Activated T-helper 2 cell treated with anti-CD3 and anti-CD28 coated beads, Interferon-gamma antibody, Interleukin-2, Interleukin-4, amounts not matched to agents 10 μg/mL and 5 μg/mL and 100 μg/mL, durations not matched to agents 14 hours and 24 hours and 36 hours (primary cell): ENCODE data around the gene MRGPRE. TPM values are rescaled to one million over a fixed set of nuclear protein-coding genes. Genes with fewer than 3 reads are reported as not detected.
A peak's percentile ranks its signal among the peaks of the same experiment; 100 is the strongest.

Experiments
- DNase-seq: peaks from one replicate; pipeline ENCODE4 v3.0.0; 2021; ENCODE audit warnings: low spot score
- H3K27ac Mint-ChIP-seq: one replicate; pipeline ENCODE4 v1.8.0; 2021; ENCODE audit warnings: mixed read lengths
- H3K27me3 Mint-ChIP-seq: one replicate; pipeline ENCODE4 v1.8.0; 2021; ENCODE audit warnings: low read depth, mixed read lengths
- H3K36me3 Mint-ChIP-seq: one replicate; pipeline ENCODE4 v1.8.0; 2021; ENCODE audit warnings: low read depth, mixed read lengths
- H3K4me1 Mint-ChIP-seq: one replicate; pipeline ENCODE4 v1.8.0; 2021; ENCODE audit warnings: low read depth, mixed read lengths
- H3K4me3 Mint-ChIP-seq: one replicate; pipeline ENCODE4 v1.8.0; 2021; ENCODE audit warnings: low read depth, mild to moderate bottlenecking, moderate library complexity, mixed read lengths
- H3K9me3 Mint-ChIP-seq: one replicate; pipeline ENCODE4 v1.8.0; 2021; ENCODE audit warnings: mixed read lengths
- intact Hi-C: fragments of 100-400 bp; cut with micrococcal nuclease; formaldehyde crosslinking; loops from one replicate; pipeline ENCODE4 v1.15.1; 2023
- total RNA-seq: library from RNA; stranded (reverse); gene quantifications from 2 replicates; pipeline ENCODE4 v1.2.3, GENCODE V29; 2022

MRGPRE gene
- total RNA-seq, 1 donor from 2014 or later, result not detected

DNA sequence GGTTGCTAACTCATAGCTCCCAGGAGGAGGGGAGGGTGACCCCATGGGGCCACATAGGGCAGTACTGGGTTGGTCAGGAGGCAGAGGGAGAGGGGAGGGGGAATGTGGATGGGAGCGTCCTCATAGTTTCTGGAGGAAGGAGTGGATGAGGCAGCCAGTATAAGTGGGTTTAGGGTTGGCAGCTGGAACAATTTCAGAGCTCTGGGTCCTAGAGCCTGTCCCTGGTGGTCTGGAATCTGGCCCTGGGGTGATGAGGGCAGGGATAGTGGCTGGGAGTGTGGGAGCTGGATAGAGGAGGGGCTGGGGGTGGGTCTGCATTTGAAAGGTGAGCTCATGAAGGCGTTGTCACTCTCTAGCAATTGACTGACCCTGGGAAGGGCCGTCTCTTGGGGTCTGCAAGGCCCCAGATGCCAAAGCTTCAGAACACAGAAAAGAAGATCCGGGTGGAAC is 8.3 kb downstream of the MRGPRE start:
- Mint-ChIP-seq H3K27me3 (peaks cover 3% of the 10 kb centered on the region), H3K4me1 (no peaks in the 10 kb centered on the region), H3K4me3 (no peak overlapping the region), H3K27ac (no peak overlapping the region), H3K36me3 (no peaks in the 10 kb centered on the region), H3K9me3 (no peaks in the 10 kb centered on the region)
- intact Hi-C loops, result no loop called here
- peak; percentile 4 for DNase-seq

DNA sequence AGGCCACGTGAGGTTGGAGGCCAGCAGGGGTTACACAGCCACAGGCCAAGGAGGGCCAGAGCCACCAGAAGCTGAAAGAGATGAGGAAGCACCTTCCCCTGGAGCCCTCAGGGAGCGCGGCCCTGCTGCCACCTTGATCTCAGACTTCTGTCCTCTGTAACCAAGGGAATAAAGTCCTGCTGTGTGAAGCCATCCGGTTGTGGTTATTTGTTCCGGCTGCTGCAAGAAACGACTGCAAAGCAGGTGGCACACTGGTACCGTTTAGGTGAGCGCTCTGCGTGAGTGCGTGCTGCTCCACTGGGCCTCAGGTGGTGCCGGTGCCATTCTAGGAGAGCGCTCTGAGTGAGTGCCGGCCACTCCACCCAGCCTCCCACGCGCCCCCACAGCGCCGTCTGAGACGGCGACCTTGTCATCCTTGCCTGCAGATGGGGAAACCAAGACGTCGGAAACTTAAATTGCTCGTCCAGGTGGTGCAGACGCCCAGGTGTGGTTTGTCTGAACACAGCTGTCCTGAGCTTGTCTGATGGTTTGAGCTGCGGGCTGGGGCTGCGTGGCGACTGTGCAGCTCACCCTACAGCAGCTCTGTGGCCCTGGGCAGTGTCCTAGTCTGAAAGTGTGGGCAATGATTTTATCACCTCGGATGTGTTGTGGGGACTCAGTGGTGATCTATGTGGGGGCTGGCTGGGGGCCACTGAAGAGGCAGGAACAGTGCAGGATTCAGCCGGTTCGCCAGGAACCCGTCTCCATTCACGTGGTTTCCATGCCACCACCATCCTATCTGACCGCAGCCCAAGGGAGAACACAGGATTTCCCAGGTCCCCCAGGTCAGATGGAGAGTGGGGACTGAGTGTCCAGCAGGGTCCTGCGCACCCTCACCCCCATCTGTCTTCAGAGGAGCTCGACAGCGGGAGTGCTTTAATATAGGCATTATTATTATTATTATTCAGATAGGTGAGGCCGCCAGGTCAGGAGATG is 9.0 kb downstream of the MRGPRE start:
- H3K4me3 Mint-ChIP-seq, result no peak overlapping the region
- peak; percentile 6 for DNase-seq
- H3K9me3 Mint-ChIP-seq, result no peaks in the 10 kb centered on the region

DNA sequence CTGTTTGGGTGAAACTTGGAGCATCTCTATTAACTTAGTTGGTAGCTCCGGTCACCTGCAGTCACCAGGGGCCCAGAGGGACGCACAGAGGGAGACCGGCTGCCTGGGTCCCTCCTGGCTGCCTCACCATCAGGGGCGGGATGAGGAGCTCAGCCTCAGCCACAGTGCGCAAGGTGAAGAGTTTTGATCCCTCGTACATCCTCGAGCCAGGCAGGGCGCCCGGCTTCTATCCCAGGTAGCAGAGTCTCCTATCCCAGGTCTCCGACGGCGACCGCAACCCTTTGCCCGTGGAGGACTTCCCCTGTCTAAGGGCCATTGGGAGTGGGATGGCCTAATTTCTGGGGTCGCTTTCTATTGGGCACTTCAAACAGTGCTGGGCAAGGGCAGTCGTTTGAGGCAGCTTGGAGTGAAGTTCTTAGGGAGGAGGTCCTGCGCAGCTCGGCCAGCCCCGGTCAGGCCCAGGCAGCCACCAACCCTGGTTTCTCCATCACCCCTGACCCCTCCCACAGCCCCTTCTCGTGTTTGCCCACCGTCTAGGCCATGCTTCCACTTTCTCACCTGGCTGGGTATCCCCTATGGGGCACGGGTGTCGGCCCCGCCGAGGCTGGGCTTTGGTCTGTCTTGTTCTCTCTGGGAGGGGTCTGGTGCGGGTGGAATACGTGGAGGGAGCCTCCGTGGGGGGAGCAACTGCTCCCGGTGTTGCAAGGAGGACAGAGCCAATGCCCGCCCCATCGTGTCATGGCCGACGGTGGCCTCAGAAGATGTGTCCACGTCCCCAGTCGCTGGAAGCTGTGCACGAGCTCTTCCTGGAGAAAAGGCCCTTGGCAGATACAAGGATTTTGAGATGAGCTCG is 10.0 kb downstream of the MRGPRE start:
- Mint-ChIP-seq H3K27me3 (peaks cover 3% of the 10 kb centered on the region), H3K9me3 (no peaks in the 10 kb centered on the region), H3K27ac (no peak overlapping the region), H3K36me3 (no peaks in the 10 kb centered on the region), H3K4me1 (no peaks in the 10 kb centered on the region), H3K4me3 (no peak overlapping the region)
- DNase-seq, result no peak
- intact Hi-C loops, result no loop called here

More for the DNA sequence above, 9.0 kb downstream of the MRGPRE start:
- intact Hi-C loops, result no loop called here
- Mint-ChIP-seq H3K27ac (no peak overlapping the region), H3K4me1 (no peaks in the 10 kb centered on the region), H3K27me3 (peaks cover 3% of the 10 kb centered on the region), H3K36me3 (no peaks in the 10 kb centered on the region)

DNA sequence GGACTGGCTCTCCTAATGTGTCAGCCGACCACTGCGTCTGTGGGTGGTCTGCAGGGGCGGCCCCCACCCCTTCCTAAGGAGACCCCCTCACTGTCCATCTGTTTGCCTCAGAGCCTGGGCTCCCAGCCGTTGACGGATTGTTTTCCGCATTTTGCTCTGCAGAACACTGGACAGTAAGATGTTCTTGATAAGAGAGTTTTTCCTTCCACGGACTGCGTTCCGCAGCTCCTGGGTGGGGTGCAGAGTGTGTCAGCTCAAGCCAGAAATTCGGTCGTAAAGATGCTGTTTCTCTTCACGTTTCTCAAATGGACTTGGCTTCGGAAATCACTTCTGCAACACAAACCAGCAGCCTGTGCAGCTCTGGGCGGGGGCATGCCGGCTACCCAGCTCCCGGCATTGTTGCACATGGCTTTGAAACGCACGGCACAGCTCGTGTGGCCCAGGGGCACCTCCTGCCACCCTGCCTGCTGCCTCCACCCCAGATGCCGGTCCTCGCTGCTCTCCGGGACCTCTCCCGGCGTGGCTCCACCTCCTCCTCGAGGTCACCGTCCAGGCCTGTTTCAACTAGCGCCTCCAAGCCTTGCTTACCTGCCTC is 10.7 kb downstream of the MRGPRE start:
- Mint-ChIP-seq H3K27me3 (peaks cover 4% of the 10 kb centered on the region), H3K27ac (no peak overlapping the region), H3K9me3 (no peaks in the 10 kb centered on the region), H3K4me1 (peaks cover 4% of the 10 kb centered on the region), H3K4me3 (no peak overlapping the region), H3K36me3 (no peaks in the 10 kb centered on the region)
- no peak for DNase-seq
- intact Hi-C loops, result no loop called here

DNA sequence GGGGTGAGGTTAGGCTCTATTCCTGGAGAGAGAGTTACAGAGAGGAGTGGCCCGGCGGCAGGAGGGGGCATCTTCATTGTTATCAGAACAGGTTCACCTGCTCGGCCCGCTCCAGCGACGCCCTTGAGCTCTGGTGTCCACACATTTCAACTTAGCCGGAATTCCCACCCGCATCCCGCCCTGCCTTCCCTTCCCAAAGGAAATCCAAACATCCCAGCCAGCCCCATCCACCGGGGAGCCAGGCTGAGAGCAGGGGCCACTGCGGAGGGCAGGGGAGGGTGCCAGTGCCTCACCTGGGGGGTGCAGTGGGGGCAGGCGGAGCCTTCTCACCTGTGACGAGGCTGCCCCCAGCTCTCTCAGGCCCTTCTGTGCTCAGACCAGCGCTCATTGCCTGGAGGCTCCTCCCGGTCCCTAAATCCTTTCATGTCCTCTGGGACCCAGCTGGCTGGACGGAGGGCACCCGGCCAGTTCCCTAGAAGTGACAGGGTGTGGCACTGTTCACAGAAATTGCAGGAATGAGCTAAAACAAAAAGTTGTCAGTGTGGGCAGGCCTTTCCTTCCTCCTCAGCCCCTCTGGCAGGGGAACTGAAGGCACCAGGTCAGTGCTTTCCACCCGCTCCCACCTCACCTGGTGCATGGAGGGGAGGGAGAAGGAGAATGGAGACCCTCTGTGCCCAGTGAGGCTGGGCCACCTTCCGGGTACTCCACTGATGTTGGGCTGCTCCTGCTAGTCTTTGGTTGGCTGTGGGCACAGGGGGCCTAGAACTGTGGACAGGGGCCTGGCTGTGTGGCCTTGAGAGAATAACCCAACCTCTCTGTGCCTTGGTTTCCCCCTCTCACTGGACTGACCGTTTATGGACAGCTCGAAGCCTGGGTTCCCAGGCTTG is 11.5 kb downstream of the MRGPRE start:
- Mint-ChIP-seq H3K9me3 (no peaks in the 10 kb centered on the region), H3K4me1 (peaks cover 4% of the 10 kb centered on the region), H3K27me3 (peaks cover 4% of the 10 kb centered on the region), H3K36me3 (no peaks in the 10 kb centered on the region), H3K27ac (no peak overlapping the region), H3K4me3 (no peak overlapping the region)
- intact Hi-C loops, result no loop called here
- DNase-seq, result no peak

DNA sequence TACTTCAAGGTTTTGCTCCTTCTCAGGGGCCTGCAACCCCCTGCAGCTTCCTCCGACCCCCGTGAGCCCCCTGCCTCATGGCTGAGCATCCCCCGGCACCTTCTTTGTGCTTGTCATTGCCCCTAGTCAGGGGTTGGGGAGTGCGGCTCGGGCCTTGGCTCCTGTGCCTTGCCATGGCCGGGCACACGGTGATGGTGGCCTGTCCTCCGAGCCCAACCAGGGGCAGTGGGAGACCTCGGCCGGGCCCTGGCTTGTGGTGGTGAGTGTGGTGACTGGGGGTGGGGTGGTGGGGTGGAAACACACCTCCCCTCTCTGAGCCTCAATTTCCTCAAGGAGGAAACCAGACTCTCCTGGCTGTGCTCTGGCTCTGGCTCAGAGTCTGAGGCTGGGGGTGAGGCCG is 12.1 kb downstream of the MRGPRE start:
- Mint-ChIP-seq H3K4me1 (peaks cover 4% of the 10 kb centered on the region), H3K36me3 (no peaks in the 10 kb centered on the region), H3K27me3 (peaks cover 4% of the 10 kb centered on the region), H3K4me3 (no peak overlapping the region), H3K27ac (no peak overlapping the region), H3K9me3 (no peaks in the 10 kb centered on the region)
- no peak for DNase-seq
- intact Hi-C loops, result no loop called here

DNA sequence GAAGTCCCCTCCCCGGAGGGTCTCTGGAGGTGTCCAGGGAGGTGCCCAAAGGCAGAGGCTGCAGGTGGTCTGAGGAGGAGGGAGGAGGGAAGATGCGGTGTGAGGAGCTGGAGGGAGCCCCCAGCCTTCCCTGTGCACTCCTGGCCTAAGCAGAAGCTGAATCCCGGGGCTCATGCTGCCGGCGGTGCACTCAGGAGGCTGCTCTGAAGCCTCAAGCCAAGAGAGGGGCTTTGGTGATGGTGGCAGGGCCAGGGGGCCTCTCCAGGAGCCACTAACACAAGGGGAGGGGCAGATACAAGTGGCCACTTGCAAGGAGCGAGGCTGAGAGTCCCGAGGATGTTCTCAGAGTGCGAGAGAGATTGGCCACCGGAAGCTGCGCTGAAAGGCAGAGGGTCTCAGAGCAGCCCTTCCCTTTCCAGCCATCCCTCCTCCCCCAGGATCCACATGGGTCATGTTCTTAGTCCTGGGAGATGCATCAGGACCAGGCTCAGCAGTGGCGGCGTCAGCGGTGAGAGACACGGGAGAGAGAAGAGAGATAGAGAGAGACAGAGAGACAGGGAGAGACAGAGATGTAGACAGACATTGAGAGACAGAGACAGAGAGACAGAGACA is 12.8 kb downstream of the MRGPRE start:
- Mint-ChIP-seq H3K4me1 (peaks cover 4% of the 10 kb centered on the region), H3K36me3 (no peaks in the 10 kb centered on the region), H3K4me3 (no peak overlapping the region), H3K27me3 (peaks cover 4% of the 10 kb centered on the region), H3K27ac (no peak overlapping the region), H3K9me3 (no peaks in the 10 kb centered on the region)
- intact Hi-C loops, result loop anchor here (5.0 to 10.0 kb wide), 2 partner anchors 105 to 182 kb away; no protein-coding TSS in a partner anchor
- DNase-seq, result no peak

DNA sequence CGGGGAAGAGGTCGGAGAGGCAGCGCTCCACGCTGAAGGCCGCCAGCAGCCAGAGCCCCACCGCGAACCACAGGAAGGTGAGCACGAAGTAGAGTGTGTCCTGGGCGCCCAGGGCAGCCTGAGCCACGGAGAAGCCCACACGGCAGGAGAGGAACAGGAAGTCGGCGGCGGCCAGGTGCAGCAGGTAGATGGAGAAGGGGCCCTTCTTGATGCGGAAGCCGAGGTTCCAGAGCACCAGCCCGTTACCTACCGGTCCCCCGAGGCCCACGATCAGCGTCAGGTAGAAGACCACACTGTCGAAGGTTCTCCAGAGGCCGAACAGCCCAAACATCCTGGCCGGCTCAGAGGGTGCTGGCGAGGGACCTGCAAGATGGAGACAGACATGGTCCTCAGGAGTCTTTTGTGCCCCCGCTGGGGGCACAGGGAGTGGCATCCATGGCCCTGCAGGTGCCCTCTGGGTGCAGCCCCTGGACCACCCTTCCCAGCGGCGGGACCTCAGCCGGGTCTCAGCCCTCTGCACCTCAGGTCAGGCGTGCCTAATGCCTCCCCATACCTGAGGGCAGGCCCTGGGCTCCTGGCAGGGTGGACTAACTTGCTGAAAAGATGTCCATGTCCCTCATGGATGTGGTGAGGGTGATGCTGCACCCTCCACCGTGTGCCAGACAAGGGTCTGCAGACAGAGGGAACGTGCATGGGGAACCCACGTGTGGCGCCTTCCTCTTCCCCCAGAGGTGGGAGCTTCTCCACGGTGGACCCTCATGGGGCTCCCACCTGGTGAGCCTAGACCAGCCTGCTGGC is 13.5 kb downstream of the MRGPRE start, which contains the start of gene MRGPRG:
TSS of gene MRGPRG (minus strand) at position 331 of the 798 bp plus-strand sequence. CDS start at position 331, 0 bp downstream.
- Mint-ChIP-seq H3K27me3 (peaks cover 4% of the 10 kb centered on the region), H3K9me3 (no peaks in the 10 kb centered on the region), H3K36me3 (no peaks in the 10 kb centered on the region), H3K4me1 (peaks cover 4% of the 10 kb centered on the region), H3K27ac (no peak within 1 kb of the TSS), H3K4me3 (no peak within 1 kb of the TSS)
- no peak for DNase-seq
- intact Hi-C loops, result loop anchor here (5.0 to 10.0 kb wide), 2 partner anchors 104 to 181 kb away; no protein-coding TSS in a partner anchor

DNA sequence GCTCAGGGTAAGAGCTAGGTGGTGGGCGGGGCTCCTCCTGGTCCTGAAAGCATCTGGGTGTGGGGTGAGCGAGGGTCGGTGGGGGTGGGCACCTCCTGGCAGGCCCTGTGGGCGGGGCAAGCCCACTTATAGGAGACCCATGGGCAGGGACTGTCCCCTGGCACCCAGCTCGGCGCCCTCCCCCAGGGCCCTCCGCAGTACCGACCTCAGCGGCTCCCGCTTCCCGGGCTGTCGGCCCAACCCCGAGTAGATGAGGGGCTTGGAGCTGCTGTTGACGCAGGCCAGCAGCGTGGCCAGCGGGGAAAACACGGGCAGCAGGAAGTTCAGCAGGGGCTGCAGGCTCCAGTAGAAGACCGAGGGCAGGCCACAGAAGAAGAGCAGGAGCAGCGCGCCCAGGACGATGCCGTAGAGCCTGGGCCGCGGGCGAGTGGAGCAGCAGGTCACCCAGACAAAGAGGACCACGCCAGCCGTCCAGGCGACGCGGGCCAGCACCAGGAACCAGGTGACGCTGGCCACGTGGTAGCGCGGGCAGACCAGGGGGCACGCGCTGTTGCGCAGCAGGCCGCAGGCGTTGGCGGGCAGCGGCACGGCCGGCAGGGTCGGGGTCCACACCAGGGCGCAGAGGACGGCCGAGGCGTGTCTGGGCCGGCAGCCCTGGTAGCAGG is 14.3 kb downstream of the MRGPRE start:
- no peak for DNase-seq
- intact Hi-C loops, result loop anchor here (5.0 to 10.0 kb wide), 2 partner anchors 103 to 181 kb away; no protein-coding TSS in a partner anchor
- peaks cover 2% of the 10 kb centered on the region for H3K27me3 Mint-ChIP-seq

DNA sequence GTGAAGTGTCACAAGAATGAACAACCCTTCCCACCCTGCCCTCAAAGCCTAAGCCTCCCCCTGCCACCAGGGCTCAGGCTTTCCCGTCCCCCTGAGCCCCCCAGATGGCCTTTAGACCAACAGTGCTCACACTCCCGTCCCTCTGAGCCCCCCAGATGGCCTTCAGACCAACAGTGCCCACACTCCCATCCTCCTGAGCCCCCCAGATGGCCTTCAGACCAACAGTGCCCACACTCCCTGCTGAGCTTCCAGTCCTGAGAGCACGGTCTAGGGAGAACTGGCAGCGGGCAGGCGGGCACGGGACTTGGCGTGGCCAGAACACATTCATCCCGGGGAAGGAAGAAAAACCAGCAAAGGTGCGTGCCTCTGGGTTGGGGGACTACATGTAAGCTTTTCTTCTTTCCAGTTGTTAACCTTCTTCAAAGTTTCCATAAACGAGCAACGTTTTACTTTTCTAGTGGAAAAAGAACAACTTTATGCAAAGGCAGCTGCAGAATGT is 16.1 kb downstream of the MRGPRE start:
- no peak overlapping the region for H3K27ac Mint-ChIP-seq
- peaks cover 9% of the 10 kb centered on the region for H3K27me3 Mint-ChIP-seq
- H3K4me3 Mint-ChIP-seq, result no peak overlapping the region
- H3K9me3 Mint-ChIP-seq, result no peaks in the 10 kb centered on the region
- DNase-seq, result no peak
- peaks cover 4% of the 10 kb centered on the region for H3K4me1 Mint-ChIP-seq
- intact Hi-C loops, result loop anchor here (5.0 to 10.0 kb wide), 2 partner anchors 101 to 179 kb away; no protein-coding TSS in a partner anchor
- no peaks in the 10 kb centered on the region for H3K36me3 Mint-ChIP-seq

More for the DNA sequence above, 14.3 kb downstream of the MRGPRE start:
- Mint-ChIP-seq H3K9me3 (no peaks in the 10 kb centered on the region), H3K4me1 (peaks cover 4% of the 10 kb centered on the region), H3K27ac (no peak overlapping the region), H3K4me3 (no peak overlapping the region), H3K36me3 (no peaks in the 10 kb centered on the region)
